Measurements from ENCODE around the gene ANKLE1. TPM values are rescaled to one million over a fixed set of nuclear protein-coding genes. Genes with fewer than 3 reads are reported as not detected.

ANKLE1 gene
- polyA plus RNA-seq, 1 experiment = 0.38 TPM

DNA sequence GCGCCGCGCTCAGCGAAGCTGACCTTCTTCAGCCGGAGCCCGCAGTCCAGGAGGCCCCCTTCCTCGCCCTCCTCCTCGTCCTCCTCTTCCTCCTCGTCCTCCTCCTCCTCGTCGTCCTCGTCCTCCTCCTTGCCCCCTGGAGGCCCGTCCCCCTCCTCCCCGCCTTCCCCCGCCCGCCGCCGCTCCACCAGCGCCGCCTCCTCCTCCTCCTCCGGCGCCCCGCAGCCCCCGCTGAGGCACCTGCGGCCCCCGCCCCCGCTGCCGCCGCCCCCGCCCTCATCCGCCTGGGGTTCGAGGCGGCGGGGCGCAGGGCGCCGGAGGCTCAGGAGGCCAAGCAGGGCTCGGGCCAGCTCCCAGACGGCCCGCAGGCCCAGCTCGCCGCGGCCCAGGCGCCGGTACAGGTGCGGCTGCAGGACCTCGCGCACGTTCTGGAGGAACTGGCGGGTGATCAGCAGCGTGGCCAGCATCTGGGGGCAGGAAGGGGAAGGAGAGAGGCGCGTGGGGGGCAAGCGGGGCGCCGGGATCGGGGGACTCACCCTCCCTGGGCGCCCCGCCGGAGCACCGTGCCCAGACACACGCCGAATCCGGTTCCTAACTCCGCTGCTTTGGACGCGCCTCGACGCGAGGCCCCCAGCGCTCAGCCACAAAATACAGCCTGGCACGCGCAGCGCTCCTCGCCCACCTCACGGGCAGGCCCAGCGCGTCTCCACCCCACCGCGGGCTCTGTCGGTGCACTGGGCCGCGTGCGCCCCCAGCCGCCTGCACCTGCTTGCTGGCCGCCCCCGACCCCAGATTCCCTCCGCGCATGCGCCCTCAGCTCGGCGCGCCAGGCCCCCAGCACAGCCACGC, 47.0 kb downstream of the ANKLE1 start:
- DNase-seq (ENCODE audit: low read depth) = no peak
- Histone ChIP-seq H3K27me3 (ENCODE audit: control insufficient read depth, insufficient read depth, low read length) (no peaks in the 10 kb centered on the region), H3K36me3 (ENCODE audit: control insufficient read depth, insufficient read depth, low read length) (no peaks in the 10 kb centered on the region; the same call in 1 of the 2 replicates), H3K4me3 (ENCODE audit: low read depth, low read length) (no peak overlapping the region)
- ChIA-PET POLR2A (no interaction called here), CTCF (no interaction called here)
- TF ChIP-seq, protein P1, sequence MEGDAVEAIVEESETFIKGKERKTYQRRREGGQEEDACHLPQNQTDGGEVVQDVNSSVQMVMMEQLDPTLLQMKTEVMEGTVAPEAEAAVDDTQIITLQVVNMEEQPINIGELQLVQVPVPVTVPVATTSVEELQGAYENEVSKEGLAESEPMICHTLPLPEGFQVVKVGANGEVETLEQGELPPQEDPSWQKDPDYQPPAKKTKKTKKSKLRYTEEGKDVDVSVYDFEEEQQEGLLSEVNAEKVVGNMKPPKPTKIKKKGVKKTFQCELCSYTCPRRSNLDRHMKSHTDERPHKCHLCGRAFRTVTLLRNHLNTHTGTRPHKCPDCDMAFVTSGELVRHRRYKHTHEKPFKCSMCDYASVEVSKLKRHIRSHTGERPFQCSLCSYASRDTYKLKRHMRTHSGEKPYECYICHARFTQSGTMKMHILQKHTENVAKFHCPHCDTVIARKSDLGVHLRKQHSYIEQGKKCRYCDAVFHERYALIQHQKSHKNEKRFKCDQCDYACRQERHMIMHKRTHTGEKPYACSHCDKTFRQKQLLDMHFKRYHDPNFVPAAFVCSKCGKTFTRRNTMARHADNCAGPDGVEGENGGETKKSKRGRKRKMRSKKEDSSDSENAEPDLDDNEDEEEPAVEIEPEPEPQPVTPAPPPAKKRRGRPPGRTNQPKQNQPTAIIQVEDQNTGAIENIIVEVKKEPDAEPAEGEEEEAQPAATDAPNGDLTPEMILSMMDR (IDR thresholded peaks at IDR 0.05; ENCODE audit: insufficient read depth, low read depth, low read length) = no peak

DNA sequence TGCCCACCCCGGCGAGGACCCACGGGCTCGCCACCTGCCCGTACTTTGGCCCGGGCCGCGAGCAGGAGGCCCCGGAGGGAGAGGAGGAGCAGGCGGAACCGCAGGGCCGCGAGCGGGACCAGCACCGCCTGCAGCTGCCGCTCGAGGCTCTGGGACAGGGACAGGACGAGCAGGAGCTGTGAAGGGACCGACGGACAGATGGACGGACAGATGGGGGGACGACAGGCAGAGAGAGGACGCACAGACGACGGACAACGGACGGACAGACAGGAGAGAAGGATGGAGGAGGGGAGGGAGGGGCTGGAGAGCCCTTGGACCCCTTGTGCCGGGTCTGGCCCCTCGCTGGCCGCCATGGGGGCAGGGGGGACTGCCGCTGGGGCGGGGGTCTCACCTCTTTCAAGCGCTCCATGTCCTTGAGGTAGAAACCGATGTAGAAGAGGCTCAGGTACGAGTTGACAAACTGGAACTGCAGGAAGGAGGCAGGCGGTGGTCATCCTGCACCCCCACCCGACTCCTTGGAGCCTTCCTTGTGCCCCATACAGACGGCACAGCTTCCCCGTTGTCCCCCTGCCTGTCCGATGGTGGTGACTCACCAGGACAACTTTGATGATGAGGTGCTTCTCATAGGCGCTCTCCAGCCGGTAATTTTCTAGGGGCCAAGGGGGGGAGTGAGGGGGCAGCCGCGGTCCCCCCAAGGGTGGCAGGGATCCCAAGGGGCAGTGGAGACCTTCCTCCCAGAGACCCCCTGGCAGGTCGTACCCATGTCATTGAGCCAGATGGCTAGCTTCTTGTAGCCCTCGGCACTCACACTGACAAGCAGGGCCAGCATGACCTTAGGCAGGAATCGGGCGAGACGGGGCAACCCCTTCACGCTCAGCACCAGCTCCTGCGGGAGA, 47.9 kb downstream of the ANKLE1 start:
- ChIA-PET CTCF (no interaction called here), POLR2A (no interaction called here)
- no peak for DNase-seq (ENCODE audit: low read depth)
- H3K4me3 ChIP-seq (ENCODE audit: low read depth, low read length) = no peak overlapping the region
- no peaks in the 10 kb centered on the region for H3K27me3 ChIP-seq (ENCODE audit: control insufficient read depth, insufficient read depth, low read length)
- TF ChIP-seq, protein P1 (IDR thresholded peaks at IDR 0.05; ENCODE audit: insufficient read depth, low read depth, low read length) = no peak
- no peaks in the 10 kb centered on the region; the same call in 1 of the 2 replicates for H3K36me3 ChIP-seq (ENCODE audit: control insufficient read depth, insufficient read depth, low read length)

DNA sequence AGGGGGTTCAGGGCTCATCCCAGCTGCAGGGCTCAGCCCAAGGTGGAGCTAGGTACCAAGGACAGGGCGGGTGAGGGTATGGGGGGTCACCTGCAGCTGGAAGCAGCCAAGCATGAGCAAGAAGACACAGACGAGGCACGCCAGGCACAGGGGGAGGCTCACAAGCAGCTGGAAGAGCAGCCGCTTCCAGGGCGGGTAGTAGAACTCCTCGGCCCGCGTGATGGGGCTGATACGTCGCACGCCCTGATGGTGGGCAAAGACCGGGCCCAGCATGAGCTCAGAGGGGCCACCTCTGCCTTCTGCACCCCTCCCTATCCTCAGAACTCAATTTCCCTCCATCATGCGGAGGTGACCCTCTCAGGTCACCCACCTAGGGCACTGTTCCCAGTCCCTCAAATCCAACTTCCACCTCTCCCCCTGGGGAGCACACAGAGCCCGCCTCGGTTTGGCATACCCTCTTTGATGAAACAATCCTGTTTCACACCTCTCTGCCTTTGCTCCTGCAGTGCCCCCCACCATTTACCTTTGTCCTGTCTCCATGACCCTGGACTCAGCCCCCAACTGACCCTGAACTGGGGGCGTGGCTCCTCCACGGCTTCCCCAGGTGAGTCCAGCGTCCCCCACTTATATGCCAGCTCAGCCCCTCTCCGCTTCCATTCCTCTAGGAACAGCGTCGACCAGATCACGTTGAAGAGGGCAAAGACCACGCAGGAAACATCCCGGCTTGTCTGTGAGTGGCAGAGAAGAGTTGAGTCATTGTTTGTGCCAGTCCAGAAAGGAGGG, 48.8 kb downstream of the ANKLE1 start:
- DNase-seq (ENCODE audit: low read depth) = no peak
- no peaks in the 10 kb centered on the region for H3K27me3 ChIP-seq (ENCODE audit: control insufficient read depth, insufficient read depth, low read length)
- CTCF ChIA-PET = interaction anchor here (1.0 kb wide), 1 partner anchor 12 kb away, joined by 3 read pairs; no protein-coding TSS in a partner anchor
- TF ChIP-seq, protein P1 (IDR thresholded peaks at IDR 0.05; ENCODE audit: insufficient read depth, low read depth, low read length) = no peak
- H3K4me3 ChIP-seq (ENCODE audit: low read depth, low read length) = no peak overlapping the region
- H3K36me3 ChIP-seq (ENCODE audit: control insufficient read depth, insufficient read depth, low read length) = no peaks in the 10 kb centered on the region; the same call in 1 of the 2 replicates
- POLR2A ChIA-PET = no interaction called here

DNA sequence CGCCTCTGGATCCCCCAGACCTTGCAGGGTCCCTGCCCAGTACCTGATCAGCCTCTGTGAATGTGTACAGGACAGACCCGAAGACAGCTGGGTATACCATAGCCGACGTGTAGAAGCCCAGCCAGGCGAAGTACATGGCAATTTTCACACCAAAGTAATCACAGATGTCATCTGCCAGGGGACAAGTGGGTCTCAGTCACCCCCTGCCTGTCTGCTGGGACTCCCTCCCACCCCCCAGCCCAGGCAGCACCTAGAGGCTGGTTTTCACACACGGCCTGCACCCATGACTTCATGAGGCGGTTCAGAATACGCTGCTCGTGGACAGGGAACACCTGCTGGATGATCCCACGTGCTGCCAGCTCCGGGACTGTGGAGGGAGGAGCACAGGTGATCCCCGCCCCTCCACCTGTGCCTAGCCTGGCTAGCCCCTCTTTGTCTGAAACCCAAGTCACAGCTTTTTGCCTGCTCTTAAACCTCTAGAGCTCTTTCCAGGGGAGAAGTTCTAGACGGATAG, 49.4 kb downstream of the ANKLE1 start:
- ChIA-PET POLR2A (no interaction called here), CTCF (interaction anchor here (1.0 kb wide), 1 partner anchor 11 kb away, joined by 3 read pairs; no protein-coding TSS in a partner anchor)
- Histone ChIP-seq H3K36me3 (ENCODE audit: control insufficient read depth, insufficient read depth, low read length) (no peaks in the 10 kb centered on the region; the same call in 1 of the 2 replicates), H3K27me3 (ENCODE audit: control insufficient read depth, insufficient read depth, low read length) (no peaks in the 10 kb centered on the region), H3K4me3 (ENCODE audit: low read depth, low read length) (no peak overlapping the region)
- DNase-seq (ENCODE audit: low read depth) = no peak
- TF ChIP-seq, protein P1 (IDR thresholded peaks at IDR 0.05; ENCODE audit: insufficient read depth, low read depth, low read length) = no peak
